Measurements from ENCODE around the gene FDXACB1.

FDXACB1 gene

GRCh38 chr11:111843661-111844060, 35.3 kb downstream of the FDXACB1 start:
- no peak for DNase-seq (ENCODE audit: low read depth)

- peak; percentile 73 for DNase-seq (ENCODE audit: low read depth)
Observed at GRCh38 chr11:111841370-111842053, 37.5 kb downstream of the FDXACB1 start.

GRCh38 chr11:111840143-111840542, 38.8 kb downstream of the FDXACB1 start:
- DNase-seq (ENCODE audit: low read depth), result no peak

GRCh38 chr11:111838054-111838453, 40.9 kb downstream of the FDXACB1 start:
- DNase-seq (ENCODE audit: low read depth), result no peak

GRCh38 chr11:111837366-111837891, 41.5 kb downstream of the FDXACB1 start:
- no peak for DNase-seq (ENCODE audit: low read depth)

GRCh38 chr11:111836721-111837120, 42.2 kb downstream of the FDXACB1 start:
- DNase-seq (ENCODE audit: low read depth), result no peak

- DNase-seq (ENCODE audit: low read depth), result no peak
Observed at GRCh38 chr11:111836162-111836561, 42.8 kb downstream of the FDXACB1 start.

- no peak for DNase-seq (ENCODE audit: low read depth)
Observed at GRCh38 chr11:111835665-111836064, 43.3 kb downstream of the FDXACB1 start.

- DNase-seq (ENCODE audit: low read depth), result no peak
Observed at GRCh38 chr11:111834432-111835163, 44.4 kb downstream of the FDXACB1 start.

- DNase-seq (ENCODE audit: low read depth), result no peak
Observed at GRCh38 chr11:111833524-111833923, 45.4 kb downstream of the FDXACB1 start.

- no peak for DNase-seq (ENCODE audit: low read depth)
Observed at GRCh38 chr11:111829185-111829968, 49.6 kb downstream of the FDXACB1 start.

GRCh38 chr11:111826322-111826950, 52.5 kb downstream of the FDXACB1 start:
- DNase-seq (ENCODE audit: low read depth), result no peak
